GM21526 (cell line): Measurements from ENCODE around the gene PDE4B.
"Not testable (repeated sequence)": the region's sequence is repeated elsewhere in the genome, so short reads cannot be mapped to it uniquely, and the experiment has no call there.

Experiments used
- ATAC-seq: cut with Tn5 transposase; IDR thresholded peaks from one replicate; pipeline ENCODE4 v1.9.1; 2021; ENCODE audit warnings: moderate library complexity; ENCODE audit not compliant: unreplicated experiment, low FRiP score

PDE4B gene

DNA sequence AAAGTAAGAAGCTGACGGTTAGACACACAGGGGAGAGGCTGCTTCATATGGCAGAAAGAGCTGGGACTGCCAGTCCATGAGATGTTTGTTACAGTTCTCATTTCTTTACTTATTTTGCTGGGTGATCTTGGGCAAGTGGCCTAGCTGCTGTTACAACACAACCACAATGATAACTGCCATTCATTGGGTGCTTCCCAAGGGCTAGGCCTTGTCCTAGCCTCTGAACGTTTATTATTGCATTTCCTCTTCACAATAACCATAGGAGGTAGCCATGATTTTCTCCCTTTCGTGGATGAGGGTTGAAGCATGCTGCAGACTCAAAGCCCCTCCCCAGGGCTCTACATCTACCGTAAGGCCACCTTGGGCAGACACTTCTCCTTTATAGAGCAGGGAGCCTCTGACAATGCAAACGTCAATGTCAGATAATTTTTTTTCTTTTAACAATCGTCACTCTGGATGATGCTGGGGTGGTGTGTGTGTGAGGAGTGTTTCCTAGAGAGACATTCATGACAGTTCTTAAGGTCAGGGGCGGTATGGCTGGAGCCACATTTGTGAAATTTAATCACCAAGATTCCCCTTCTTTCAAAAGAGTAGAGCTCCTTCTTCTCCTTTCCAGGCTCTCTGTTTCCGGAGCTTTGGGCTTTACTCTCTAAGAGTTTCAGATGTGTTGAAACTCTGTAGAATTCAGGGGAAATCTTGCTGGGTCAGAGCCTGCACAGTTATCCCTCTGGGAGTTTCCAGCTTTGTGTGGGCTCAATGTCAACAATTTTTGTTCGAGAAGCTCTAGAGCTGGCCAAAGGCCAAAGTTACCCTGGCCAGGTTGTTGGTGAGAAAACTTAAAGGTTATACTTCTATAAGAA is 602.7 kb downstream of the PDE4B start:
- ATAC-seq = no peak

DNA sequence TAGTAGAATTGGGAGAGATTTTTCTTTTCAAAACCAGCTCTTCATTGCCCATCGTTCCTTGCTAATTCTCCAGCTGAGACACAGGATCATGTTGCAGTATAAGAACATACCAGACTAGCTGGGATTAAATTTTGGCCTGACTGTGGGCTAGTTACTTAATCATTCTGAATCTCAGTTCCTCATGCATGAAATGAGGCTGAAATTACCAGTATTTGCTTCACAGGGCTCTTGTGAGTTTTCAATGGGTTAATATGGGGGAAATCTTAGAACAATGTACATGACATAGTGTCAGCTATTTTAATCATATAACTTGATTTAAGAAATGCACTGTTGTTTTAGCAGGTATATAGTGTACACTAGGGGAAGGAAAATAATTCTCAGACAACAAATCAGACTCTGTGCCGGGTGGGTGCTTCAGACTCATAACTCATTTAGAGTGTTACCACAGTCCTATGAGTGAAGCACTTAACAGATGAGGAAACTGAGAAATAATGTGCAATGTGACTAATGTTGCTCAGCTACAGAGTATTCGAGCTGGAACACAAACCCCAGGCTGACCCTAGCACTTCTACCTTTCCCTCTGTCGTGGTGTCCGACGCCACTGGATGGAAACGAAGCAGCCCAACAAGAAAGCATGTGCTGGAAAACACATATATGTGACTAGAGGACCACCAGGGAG is 603.7 kb downstream of the PDE4B start:
- peak; percentile 42 for ATAC-seq

GRCh38 chr1:66397192-66397591 is 604.5 kb downstream of the PDE4B start:
- peak; percentile 47 for ATAC-seq

GRCh38 chr1:66399888-66400529 is 607.3 kb downstream of the PDE4B start:
- peak; percentile 33 for ATAC-seq

DNA sequence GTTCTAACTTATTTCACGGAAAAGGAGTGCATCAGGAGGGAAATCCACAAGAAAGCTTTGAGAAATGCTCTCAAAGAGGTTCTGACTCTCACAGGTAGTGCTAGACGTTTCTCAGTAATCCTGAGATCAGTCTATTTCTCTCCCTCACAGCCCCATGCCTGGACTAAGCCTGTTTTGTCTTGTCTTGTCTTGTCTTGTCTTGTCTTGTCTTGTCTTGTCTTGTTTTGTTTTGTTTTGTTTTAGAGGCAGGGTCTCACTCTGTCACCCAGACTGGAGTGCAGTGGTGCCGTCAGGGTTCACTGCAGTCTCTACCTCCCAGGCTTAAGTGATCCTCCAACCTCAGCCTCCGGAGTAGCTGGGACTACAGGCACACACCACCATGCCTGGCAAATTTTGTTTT is 608.0 kb downstream of the PDE4B start:
- no peak for ATAC-seq

- ATAC-seq = no peak
These were observed 608.5 kb downstream of the PDE4B start for GRCh38 chr1:66401244-66401643.

DNA sequence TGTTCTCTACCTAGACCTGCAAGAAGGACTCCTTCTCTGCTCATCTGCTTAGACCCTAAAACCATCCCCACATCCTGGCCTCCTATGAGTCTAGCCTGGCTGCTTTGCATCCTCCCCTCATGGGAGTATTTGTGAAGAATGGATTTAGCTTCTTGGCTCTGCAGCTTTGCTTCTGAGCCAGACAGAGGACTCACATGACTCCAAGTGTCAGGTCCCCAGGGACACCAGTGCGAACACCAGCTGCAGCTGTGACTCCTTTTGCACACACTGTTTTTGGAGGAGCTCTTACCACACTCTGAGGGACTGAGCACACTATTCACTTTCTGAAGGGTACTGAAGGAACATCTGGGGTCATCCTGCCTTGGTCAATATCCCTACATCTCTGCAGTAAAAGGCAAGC is 609.5 kb downstream of the PDE4B start:
- ATAC-seq = peak; percentile 75

GRCh38 chr1:66403007-66403731 is 610.5 kb downstream of the PDE4B start:
- ATAC-seq = no peak

DNA sequence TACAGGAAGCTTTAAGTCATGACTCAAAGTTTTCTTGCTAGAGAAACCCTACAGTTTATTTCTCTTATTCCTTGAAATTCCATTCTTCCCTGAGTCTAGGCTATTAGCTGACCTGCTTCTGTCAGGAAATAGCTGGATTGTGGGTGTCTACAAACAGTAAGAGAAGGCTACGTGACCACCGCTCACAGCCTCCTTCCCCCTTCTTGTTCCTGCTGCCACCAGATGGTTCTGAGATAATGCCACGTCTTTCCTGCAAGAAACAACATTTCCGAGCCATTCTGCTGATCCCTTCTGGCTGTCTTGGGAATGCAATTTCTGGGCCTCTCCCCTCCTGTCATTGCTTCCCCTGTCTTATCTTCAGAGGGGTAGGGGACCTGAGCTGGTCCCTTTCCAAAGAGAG is 612.4 kb downstream of the PDE4B start:
- no peak for ATAC-seq

DNA sequence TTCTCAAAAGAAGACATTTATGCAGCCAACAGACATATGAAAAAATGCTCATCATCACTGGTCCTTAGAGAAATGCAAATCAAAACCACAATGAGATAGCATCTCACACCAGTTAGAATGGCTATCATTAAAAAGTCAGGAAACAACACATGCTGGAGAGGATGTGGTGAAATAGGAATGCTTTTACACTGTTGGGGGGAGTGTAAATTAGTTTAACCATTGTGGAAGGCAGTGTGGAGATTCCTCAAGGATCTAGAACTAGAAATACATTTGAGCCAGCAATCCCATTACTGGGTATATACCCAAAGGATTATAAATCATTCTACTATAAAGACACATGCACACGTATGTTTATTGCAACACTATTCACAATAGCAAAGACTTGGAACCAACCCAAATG is 618.8 kb downstream of the PDE4B start:
- ATAC-seq = not testable (repeated sequence)

DNA sequence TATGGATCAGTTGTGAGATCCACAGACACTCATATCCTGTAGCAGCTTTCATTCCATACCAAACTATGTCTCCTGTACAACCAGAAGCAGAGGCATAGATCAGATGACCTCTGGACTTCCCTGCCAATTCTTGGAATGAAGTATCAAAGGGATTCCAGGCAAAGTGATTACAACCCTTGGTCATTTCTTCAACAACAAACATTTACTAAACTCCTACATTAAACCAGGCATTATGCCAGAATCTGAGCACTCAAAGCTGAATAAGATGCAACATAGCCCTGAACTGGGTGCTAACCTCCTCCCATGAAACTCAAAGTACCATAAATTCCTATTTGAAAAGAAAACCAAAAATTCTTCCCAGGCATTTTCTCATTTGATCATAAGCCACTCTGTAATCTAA is 620.0 kb downstream of the PDE4B start:
- no peak for ATAC-seq

DNA sequence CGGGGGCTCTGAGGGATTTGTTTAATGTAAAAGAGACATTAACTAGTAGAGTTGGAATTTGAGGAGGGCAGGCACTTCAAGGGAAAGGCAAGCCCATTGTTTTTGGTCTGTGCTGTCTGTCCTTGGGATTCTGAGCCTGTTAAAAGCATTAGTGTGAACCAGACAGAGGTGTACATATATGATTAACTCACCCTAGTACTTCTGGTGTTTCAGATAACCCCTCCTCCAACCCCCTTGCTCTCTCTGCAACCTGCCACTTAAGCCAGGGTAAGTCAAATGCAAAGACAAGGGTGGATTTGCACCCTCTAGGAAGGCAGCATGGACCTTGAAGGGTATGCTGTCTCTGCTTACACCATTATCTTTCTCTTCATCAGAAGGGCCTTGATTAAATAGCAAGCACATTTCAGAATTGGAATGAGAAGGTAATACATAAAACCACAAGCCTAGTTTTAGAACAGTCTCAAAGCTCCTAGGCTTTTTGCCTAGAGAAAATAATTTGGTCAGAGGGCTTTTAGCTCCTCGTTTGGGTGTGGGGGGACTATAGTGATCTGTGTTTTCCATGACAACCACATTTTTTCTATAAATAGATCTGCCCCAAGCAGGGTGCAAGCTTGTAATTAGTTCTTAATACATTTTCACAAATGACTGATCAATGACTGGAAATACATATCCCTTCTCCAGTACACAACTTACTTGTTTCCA is 620.6 kb downstream of the PDE4B start:
- no peak for ATAC-seq

DNA sequence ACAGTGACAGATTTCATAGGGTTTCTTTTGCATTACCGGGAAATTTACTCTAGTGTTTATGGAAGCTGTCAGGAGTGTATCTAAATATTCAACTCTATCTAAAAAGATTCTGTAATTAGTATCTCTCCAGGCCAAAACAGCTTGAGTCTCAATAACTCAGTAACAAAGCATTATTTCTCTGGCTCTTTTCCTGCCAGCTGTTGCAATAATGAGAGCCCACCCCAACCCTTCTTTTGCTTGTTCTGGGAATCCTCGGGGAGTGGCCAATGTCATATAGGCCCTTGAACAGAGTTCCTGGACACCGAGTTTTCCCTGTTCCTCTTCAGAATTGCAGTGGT is 621.1 kb downstream of the PDE4B start:
- ATAC-seq = no peak

GRCh38 chr1:66415281-66415680 is 622.6 kb downstream of the PDE4B start:
- no peak for ATAC-seq

DNA sequence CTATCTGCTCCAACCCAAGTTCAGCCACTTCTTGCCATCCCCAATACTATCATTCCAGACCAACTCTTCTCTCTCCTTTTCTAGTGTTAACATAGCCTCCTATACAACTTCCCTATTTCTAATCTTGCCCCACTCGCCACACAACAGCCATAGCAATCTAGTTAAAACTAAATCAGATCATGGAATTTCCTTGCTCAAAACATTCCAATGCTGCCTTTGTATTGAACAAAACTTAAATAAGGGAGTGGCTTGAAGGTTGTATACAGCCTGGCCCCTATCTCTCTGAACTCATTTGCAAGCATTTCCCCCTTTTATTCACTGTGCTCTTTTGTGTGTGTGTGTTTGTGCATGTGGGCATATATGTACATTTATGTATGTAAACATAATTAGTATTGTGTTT is 623.2 kb downstream of the PDE4B start:
- no peak for ATAC-seq

DNA sequence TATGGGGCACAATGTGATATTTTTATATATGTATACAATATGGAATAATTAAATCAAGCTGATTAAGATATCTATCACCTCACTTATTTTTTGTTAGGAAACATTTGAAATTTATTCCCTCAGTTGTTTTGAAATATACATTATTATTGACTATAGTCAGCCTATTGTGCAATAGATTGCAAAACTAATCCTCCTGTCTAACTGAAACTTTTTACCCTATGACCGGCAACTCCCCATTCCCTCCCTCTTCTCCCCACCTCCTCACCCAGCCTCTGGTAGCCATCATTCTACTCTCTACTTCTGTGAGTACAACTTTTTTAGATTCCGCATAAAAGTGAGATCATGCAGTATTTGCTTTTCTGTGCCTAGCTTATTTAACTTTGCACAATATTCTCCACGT is 623.6 kb downstream of the PDE4B start:
- no peak for ATAC-seq

DNA sequence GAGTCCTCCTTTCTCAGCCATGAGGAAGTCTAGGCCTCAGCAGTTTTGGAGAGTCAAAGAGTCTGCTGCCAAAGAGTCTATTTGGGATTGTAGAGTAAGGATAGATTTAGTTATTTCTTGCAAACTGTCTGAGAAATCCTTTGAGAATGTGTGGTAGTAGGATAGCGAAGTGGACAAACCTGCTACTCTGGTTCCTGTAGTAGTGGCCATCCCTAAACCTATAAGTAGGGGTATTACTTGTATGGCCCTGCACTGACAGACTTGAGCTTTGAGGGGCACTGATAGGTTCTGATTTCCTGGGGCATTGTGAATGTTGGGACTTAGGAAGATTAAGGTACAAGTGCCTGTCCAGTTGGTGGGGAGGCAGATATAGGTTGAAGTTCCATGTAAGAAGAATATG is 625.3 kb downstream of the PDE4B start:
- no peak for ATAC-seq

- ATAC-seq = not testable (repeated sequence)
These were observed 627.5 kb downstream of the PDE4B start for GRCh38 chr1:66420171-66420570.

DNA sequence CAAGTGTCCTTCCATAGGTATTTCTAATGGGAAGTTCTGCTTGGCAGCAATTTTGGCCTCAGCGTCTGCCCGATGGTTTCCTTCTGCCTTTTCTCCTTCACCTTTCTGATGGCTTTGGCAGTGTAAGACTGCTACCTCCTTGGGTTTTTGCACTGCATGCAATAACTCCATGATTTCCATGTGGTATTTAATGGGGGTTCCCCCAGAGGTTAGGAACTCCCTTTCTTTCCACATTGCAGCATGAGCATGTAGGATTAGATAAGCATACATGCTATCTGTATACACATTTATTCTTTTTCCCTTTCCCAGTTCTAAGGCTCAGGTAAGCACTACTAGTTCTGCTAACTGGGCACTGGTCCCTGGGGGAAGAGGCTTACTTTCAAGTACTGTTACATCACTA is 628.2 kb downstream of the PDE4B start:
- ATAC-seq = not testable (repeated sequence)

GRCh38 chr1:66422804-66423203 is 630.1 kb downstream of the PDE4B start:
- no peak for ATAC-seq
